Gastrocnemius medialis (tissue), 4 donors: ENCODE data around the gene STAT1.

Source experiments
- CTCF ChIP-seq, 5 experiments: fragments of 450-650 bp in 3 of 5; fragments of 200-600 bp in 2 of 5; sonication (generic) in 2 of 5; IDR thresholded peaks in 4 of 5; conservative IDR thresholded peaks in 1 of 5; 1 replicate in 4 of 5; 2 replicates in 1 of 5; pipeline ENCODE4 v1.5.1; 2016 to 2019; ENCODE audit warnings: antibody characterized with exemption in 5 of 5, mild to moderate bottlenecking in 3 of 5, moderate library complexity in 3 of 5
- POLR2A ChIP-seq, 2 donors: fragments of 450-650 bp; IDR thresholded peaks; one replicate each; pipeline ENCODE4 v1.6.1; 2017; ENCODE audit warnings: antibody characterized with exemption in 2 of 2, mild to moderate bottlenecking in 2 of 2, moderate library complexity in 2 of 2

- TF ChIP-seq CTCF (IDR thresholded peaks at IDR 0.05 in 4 of 5, conservative IDR thresholded peaks at IDR 0.05 in 1 of 5) (no peak), POLR2A (IDR thresholded peaks at IDR 0.05) (no peak)
Measured at GRCh38 chr2:191063584-191063983, 49.6 kb upstream of the STAT1 start.
